Activated naive CD4-positive, alpha-beta T cell treated with anti-CD3 and anti-CD28 coated beads, Interleukin-2, amount 50 U/mL, for 24 hours (primary cell): ENCODE measurements around the gene USP25.

Source experiments
- H3K27ac Mint-ChIP-seq: one replicate; pipeline ENCODE4 v1.8.0; 2021; ENCODE audit warnings: mild to moderate bottlenecking, mixed read lengths
- H3K27me3 Mint-ChIP-seq: one replicate; pipeline ENCODE4 v1.8.0; 2021; ENCODE audit warnings: mixed read lengths
- H3K36me3 Mint-ChIP-seq: one replicate; pipeline ENCODE4 v1.8.0; 2021; ENCODE audit warnings: mixed read lengths
- H3K4me1 Mint-ChIP-seq: one replicate; pipeline ENCODE4 v1.8.0; 2021; ENCODE audit warnings: mixed read lengths
- H3K4me3 Mint-ChIP-seq: one replicate; pipeline ENCODE4 v1.8.0; 2021; ENCODE audit warnings: mild to moderate bottlenecking, mixed read lengths
- H3K9me3 Mint-ChIP-seq: one replicate; pipeline ENCODE4 v1.8.0; 2021; ENCODE audit warnings: mixed read lengths

USP25 gene

GRCh38 chr21:15893902-15894301 is 164.1 kb downstream of the USP25 start:
- Mint-ChIP-seq H3K27me3 (peaks cover 4% of the 10 kb centered on the region), H3K36me3 (peaks cover 2% of the 10 kb centered on the region), H3K27ac (no peak overlapping the region), H3K4me1 (peaks cover 3% of the 10 kb centered on the region), H3K9me3 (peaks cover 9% of the 10 kb centered on the region), H3K4me3 (no peak overlapping the region)

GRCh38 chr21:15894596-15894995 is 164.8 kb downstream of the USP25 start:
- peaks cover 4% of the 10 kb centered on the region for H3K36me3 Mint-ChIP-seq
- peaks cover 3% of the 10 kb centered on the region for H3K4me1 Mint-ChIP-seq
- H3K27me3 Mint-ChIP-seq: peaks cover 8% of the 10 kb centered on the region
- peaks cover 14% of the 10 kb centered on the region for H3K9me3 Mint-ChIP-seq
- H3K4me3 Mint-ChIP-seq: no peak overlapping the region
- H3K27ac Mint-ChIP-seq: no peak overlapping the region

GRCh38 chr21:15895142-15896106 is 165.6 kb downstream of the USP25 start:
- peaks cover 4% of the 10 kb centered on the region for H3K36me3 Mint-ChIP-seq
- peaks cover 21% of the 10 kb centered on the region for H3K9me3 Mint-ChIP-seq
- no peak overlapping the region for H3K4me3 Mint-ChIP-seq
- peaks cover 3% of the 10 kb centered on the region for H3K4me1 Mint-ChIP-seq
- H3K27me3 Mint-ChIP-seq: peaks cover 10% of the 10 kb centered on the region
- H3K27ac Mint-ChIP-seq: no peak overlapping the region

- no peak overlapping the region for H3K27ac Mint-ChIP-seq
- H3K4me1 Mint-ChIP-seq: peaks cover 1% of the 10 kb centered on the region
- no peak overlapping the region for H3K4me3 Mint-ChIP-seq
- peaks cover 11% of the 10 kb centered on the region for H3K27me3 Mint-ChIP-seq
- peaks cover 30% of the 10 kb centered on the region for H3K9me3 Mint-ChIP-seq
- peaks cover 5% of the 10 kb centered on the region for H3K36me3 Mint-ChIP-seq
Observed at GRCh38 chr21:15896501-15896900, 166.7 kb downstream of the USP25 start.

- Mint-ChIP-seq H3K27me3 (peaks cover 3% of the 10 kb centered on the region), H3K9me3 (peaks cover 37% of the 10 kb centered on the region), H3K36me3 (peaks cover 3% of the 10 kb centered on the region), H3K4me1 (no peaks in the 10 kb centered on the region), H3K4me3 (no peak overlapping the region), H3K27ac (no peak overlapping the region)
Observed at GRCh38 chr21:15904389-15904788, 174.6 kb downstream of the USP25 start.

- H3K4me1 Mint-ChIP-seq: no peaks in the 10 kb centered on the region
- H3K36me3 Mint-ChIP-seq: no peaks in the 10 kb centered on the region
- no peaks in the 10 kb centered on the region for H3K27me3 Mint-ChIP-seq
- H3K9me3 Mint-ChIP-seq: peaks cover 7% of the 10 kb centered on the region
- H3K27ac Mint-ChIP-seq: no peak overlapping the region
- no peak overlapping the region for H3K4me3 Mint-ChIP-seq
Observed at GRCh38 chr21:15908187-15908586, 178.4 kb downstream of the USP25 start.

- peaks cover 5% of the 10 kb centered on the region for H3K27me3 Mint-ChIP-seq
- no peak overlapping the region for H3K27ac Mint-ChIP-seq
- H3K9me3 Mint-ChIP-seq: no peaks in the 10 kb centered on the region
- H3K36me3 Mint-ChIP-seq: no peaks in the 10 kb centered on the region
- H3K4me1 Mint-ChIP-seq: no peaks in the 10 kb centered on the region
- no peak overlapping the region for H3K4me3 Mint-ChIP-seq
Observed at GRCh38 chr21:15928196-15928595, 198.4 kb downstream of the USP25 start.

- Mint-ChIP-seq H3K27me3 (peaks cover 5% of the 10 kb centered on the region), H3K4me3 (no peak overlapping the region), H3K4me1 (no peaks in the 10 kb centered on the region), H3K9me3 (no peaks in the 10 kb centered on the region), H3K36me3 (no peaks in the 10 kb centered on the region), H3K27ac (no peak overlapping the region)
Observed at GRCh38 chr21:15928686-15929425, 199.1 kb downstream of the USP25 start.

- H3K4me1 Mint-ChIP-seq: no peaks in the 10 kb centered on the region
- H3K27ac Mint-ChIP-seq: no peak overlapping the region
- H3K27me3 Mint-ChIP-seq: peaks cover 5% of the 10 kb centered on the region
- no peaks in the 10 kb centered on the region for H3K36me3 Mint-ChIP-seq
- no peak overlapping the region for H3K4me3 Mint-ChIP-seq
- no peaks in the 10 kb centered on the region for H3K9me3 Mint-ChIP-seq
Observed at GRCh38 chr21:15929536-15929935, 199.8 kb downstream of the USP25 start.
